CD4-positive, alpha-beta memory T cell (primary cell): Measurements from ENCODE around the gene CLC. TPM values are rescaled to one million over a fixed set of nuclear protein-coding genes. Genes with fewer than 3 reads are reported as not detected.

Source experiments
- CTCF ChIA-PET: fragments of 350-600 bp; sonication (Branson Sonifier 250); formaldehyde crosslinking; loops from one replicate; lab custom pipeline; 2021; ENCODE audit warnings: inconsistent platforms; ENCODE audit not compliant: partially characterized antibody; lab: Charles Lee
- POLR2A ChIA-PET: fragments of 350-600 bp; sonication (Branson Sonifier 250); formaldehyde crosslinking; loops from one replicate; lab custom pipeline; 2021; ENCODE audit not compliant: partially characterized antibody; lab: Charles Lee
- DNase-seq, 5 donors: peaks; one replicate each; pipeline versions ENCODE4 v3.0.0 to v3.0.0-alpha.2; 2020 to 2022; ENCODE audit warnings: mixed read lengths in 1 of 5
- H3K27ac ChIP-seq: one replicate; pipeline ENCODE4 v1.7.0; 2013; ENCODE audit warnings: low read depth, low read length
- H3K27me3 ChIP-seq: 2 replicates; pipeline ENCODE4 v1.7.0; 2013; ENCODE audit warnings: mild to moderate bottlenecking, low read length, moderate library complexity; ENCODE audit not compliant: insufficient read depth
- H3K36me3 ChIP-seq: 2 replicates; pipeline ENCODE4 v1.7.0; 2013; ENCODE audit warnings: mild to moderate bottlenecking, low read length, moderate library complexity; ENCODE audit not compliant: insufficient read depth
- H3K4me1 ChIP-seq: 2 replicates; pipeline ENCODE4 v1.7.0; 2013; ENCODE audit warnings: mild to moderate bottlenecking, low read length, moderate library complexity; ENCODE audit not compliant: insufficient read depth
- H3K4me3 ChIP-seq, 2 donors: one replicate each; pipeline ENCODE4 v1.7.0; 2013; ENCODE audit warnings: low read length in 2 of 2, mild to moderate bottlenecking in 1 of 2
- H3K9me3 ChIP-seq, 2 donors: one replicate each; pipeline ENCODE4 v1.7.0; 2013; ENCODE audit warnings: low read length in 2 of 2, control low read depth in 1 of 2; ENCODE audit not compliant: control insufficient read depth in 1 of 2
- H3K27ac Mint-ChIP-seq, 7 donors: one replicate each; pipeline ENCODE4 v1.8.0; 2020 to 2021; ENCODE audit warnings: mixed read lengths in 7 of 7, mild to moderate bottlenecking in 6 of 7, inconsistent platforms in 3 of 7, moderate library complexity in 3 of 7
- H3K27me3 Mint-ChIP-seq, 2 donors: one replicate each; pipeline ENCODE4 v1.8.0; 2020 to 2021; ENCODE audit warnings: mixed read lengths in 2 of 2
- H3K36me3 Mint-ChIP-seq, 2 donors: one replicate each; pipeline ENCODE4 v1.8.0; 2020 to 2021; ENCODE audit warnings: mixed read lengths in 2 of 2, inconsistent platforms in 1 of 2, mild to moderate bottlenecking in 1 of 2
- H3K4me1 Mint-ChIP-seq, 4 donors: one replicate each; pipeline ENCODE4 v1.8.0; 2020 to 2021; ENCODE audit warnings: mixed read lengths in 4 of 4, mild to moderate bottlenecking in 1 of 4
- H3K4me3 Mint-ChIP-seq, 8 donors: one replicate each; pipeline ENCODE4 v1.8.0; 2020 to 2021; ENCODE audit warnings: mixed read lengths in 8 of 8, mild to moderate bottlenecking in 7 of 8, moderate library complexity in 6 of 8, inconsistent platforms in 3 of 8
- H3K9me3 Mint-ChIP-seq, 8 donors: one replicate each; pipeline ENCODE4 v1.8.0; 2020 to 2021; ENCODE audit warnings: mixed read lengths in 8 of 8, mild to moderate bottlenecking in 5 of 8, inconsistent platforms in 3 of 8, moderate library complexity in 1 of 8
- intact Hi-C: fragments of 100-400 bp; cut with micrococcal nuclease; formaldehyde crosslinking; loops from one replicate; pipeline ENCODE4 v1.15.1; 2023
- polyA plus RNA-seq, 2 donors: library from polyadenylated mRNA; unstranded; fragments of 300-500 nt; fragmentation: Illumina TruSeq; gene quantifications; one replicate each; pipeline ENCODE4 v1.2.3, GENCODE V29; 2021
- total RNA-seq, 2 experiments: library from RNA; stranded (reverse); gene quantifications; one replicate each; pipeline ENCODE4 v1.2.3, GENCODE V29; 2021

The CLC gene
- total and polyA plus RNA-seq, 4 experiments from 2014 or later, result 0.58 to 0.96 (median 0.93) TPM; not detected in 1

GRCh38 chr19:39681416-39681815 lies 56.4 kb downstream of the CLC start:
- Mint-ChIP-seq H3K4me3 (no peak overlapping the region), H3K9me3 (peaks cover 0 to under 1% (median 0%) of the 10 kb centered on the region in 8 donors)
- CTCF ChIA-PET, result interaction anchor here (1.6 kb wide), 1 partner anchor 9 kb away, joined by 4 read pairs; no protein-coding TSS in a partner anchor

More at GRCh38 chr19:39681416-39681815, 56.4 kb downstream of the CLC start:
- DNase-seq, result no peak
- Histone ChIP-seq H3K4me3 (no peak overlapping the region), H3K36me3 (no peaks in the 10 kb centered on the region), H3K27me3 (no peaks in the 10 kb centered on the region), H3K9me3 (no peaks in the 10 kb centered on the region), H3K27ac (no peak overlapping the region), H3K4me1 (peaks cover 31% of the 10 kb centered on the region)
- no peak overlapping the region for H3K27ac Mint-ChIP-seq
- POLR2A ChIA-PET, result no interaction called here
- peaks cover 23 to 35% (median 26%) of the 10 kb centered on the region in 4 donors for H3K4me1 Mint-ChIP-seq
- H3K36me3 Mint-ChIP-seq, result peaks cover 0 to 1% of the 10 kb centered on the region in 2 donors
- H3K27me3 Mint-ChIP-seq, result peaks cover 3% of the 10 kb centered on the region in 2 donors
- intact Hi-C loops, result no loop called here

Other genes with a start within 250 kb of the CLC start
- gene DLL3, start 239.1 kb downstream of the CLC start, total RNA-seq, result under 1 TPM in 1 of 2 experiments, not detected in 1; 0.14 TPM
- under 1 TPM; 0.16 to 0.19 TPM for gene DLL3, start 239.1 kb downstream of the CLC start, polyA plus RNA-seq
- gene SELENOV, start 222.9 kb downstream of the CLC start, total RNA-seq, result not detected
- gene SELENOV, start 222.9 kb downstream of the CLC start, polyA plus RNA-seq, result not detected
- 1 to 10 TPM; 7.7 to 8.8 TPM for gene EID2B, start 205.2 kb downstream of the CLC start, total RNA-seq
- gene EID2B, start 205.2 kb downstream of the CLC start, polyA plus RNA-seq, result 1 to 10 TPM; 6.1 to 7.8 TPM
- 10 to 100 TPM; 22.0 to 22.8 TPM for gene EID2, start 197.9 kb downstream of the CLC start, total RNA-seq
- 10 to 100 TPM; 22.1 to 34.9 TPM for gene EID2, start 197.9 kb downstream of the CLC start, polyA plus RNA-seq
- not detected for gene LGALS13, start 135.5 kb downstream of the CLC start, total RNA-seq
- not detected for gene LGALS13, start 135.5 kb downstream of the CLC start, polyA plus RNA-seq
- gene LGALS16, start 82.1 kb downstream of the CLC start, total RNA-seq, result not detected
- not detected for gene LGALS16, start 82.1 kb downstream of the CLC start, polyA plus RNA-seq
- gene LGALS14, start 33.5 kb downstream of the CLC start, total RNA-seq, result not detected
- gene LGALS14, start 33.5 kb downstream of the CLC start, polyA plus RNA-seq, result 1 to 10 TPM in 1 of 2 donors, not detected in 1; 1.0 TPM
- not detected for gene LEUTX, start 40.8 kb upstream of the CLC start, total RNA-seq
- gene LEUTX, start 40.8 kb upstream of the CLC start, polyA plus RNA-seq, result not detected
- 10 to 100 TPM; 28.4 to 30.9 TPM for gene DYRK1B, start 96.1 kb upstream of the CLC start, total RNA-seq
- 10 to 100 TPM in 1 of 2 donors, 1 to 10 TPM in 1; 7.0 to 15.0 TPM for gene DYRK1B, start 96.1 kb upstream of the CLC start, polyA plus RNA-seq
- gene FBL, start 108.3 kb upstream of the CLC start, total RNA-seq, result 100 to 1,000 TPM; 282 to 295 TPM
- 100 to 1,000 TPM; 173 to 174 TPM for gene FBL, start 108.3 kb upstream of the CLC start, polyA plus RNA-seq
- gene FCGBP, start 196.6 kb upstream of the CLC start, total RNA-seq, result 10 to 100 TPM; 74.4 to 79.4 TPM
- gene FCGBP, start 196.6 kb upstream of the CLC start, polyA plus RNA-seq, result under 1 TPM; 0.10 to 0.65 TPM
- gene PSMC4, start 233.1 kb upstream of the CLC start, total RNA-seq, result 10 to 100 TPM; 53.1 to 56.3 TPM
- 100 to 1,000 TPM in 1 of 2 donors, 10 to 100 TPM in 1; 96.4 to 135 TPM for gene PSMC4, start 233.1 kb upstream of the CLC start, polyA plus RNA-seq